Measurements from ENCODE around the gene VANGL2.

GRCh38 chr1:160352555-160352954 is 47.8 kb upstream of the VANGL2 start:
- TF ChIP-seq POLR2A (IDR thresholded peaks at IDR 0.05) = no peak
- no peak for TF ChIP-seq CTCF (IDR thresholded peaks at IDR 0.05 in 4 of 5, conservative IDR thresholded peaks at IDR 0.05 in 1 of 5)

Data from gastrocnemius medialis (tissue), 4 donors.